ENCODE measurements around the gene RBM45. TPM values are rescaled to one million over a fixed set of nuclear protein-coding genes. Genes with fewer than 3 reads are reported as not detected.
"Not testable (repeated sequence)": the region's sequence is repeated elsewhere in the genome, so short reads cannot be mapped to it uniquely, and the experiment has no call there.

RBM45 gene
- total and polyA plus RNA-seq, 10 donors, result 13.0 to 19.3 (median 15.7) TPM

- TF ChIP-seq POLR2AphosphoS5 (IDR thresholded peaks at IDR 0.05) (no peak), CTCF (IDR thresholded peaks at IDR 0.05 in 8 of 11, conservative IDR thresholded peaks at IDR 0.05 in 3 of 11) (no peak), POLR2A (IDR thresholded peaks at IDR 0.05) (no peak)
- no peak for DNase-seq
These were observed 31.2 kb downstream of the RBM45 start for GRCh38 chr2:178143481-178143880.

GRCh38 chr2:178152033-178152432 lies 39.8 kb downstream of the RBM45 start:
- intact Hi-C loops (cut with DNase I; ENCODE audit: low total_unique reads), result no loop called here
- TF ChIP-seq POLR2AphosphoS5 (IDR thresholded peaks at IDR 0.05), result no peak
- no peak for TF ChIP-seq CTCF (IDR thresholded peaks at IDR 0.05 in 8 of 11, conservative IDR thresholded peaks at IDR 0.05 in 3 of 11)
- TF ChIP-seq POLR2A (IDR thresholded peaks at IDR 0.05), result no peak
- 39 to 69% (median 61%) methylated on average over 3 of the region's 3 CpGs for WGBS, 5 donors

More at GRCh38 chr2:178143481-178143880, 31.2 kb downstream of the RBM45 start:
- Histone ChIP-seq H3K4me1 (no peaks in the 10 kb centered on the region), H3K27ac (no peak overlapping the region), H3K27me3 (replicated peaks in 1 of 7) (peaks cover 0 to 31% (median 0%) of the 10 kb centered on the region in 7 donors), H3K9me3 (no peaks in the 10 kb centered on the region), H3K4me3 (no peak overlapping the region), H3K36me3 (no peaks in the 10 kb centered on the region)
- intact Hi-C loops (cut with DNase I; ENCODE audit: low total_unique reads), result no loop called here

GRCh38 chr2:178152542-178152941 lies 40.3 kb downstream of the RBM45 start:
- TF ChIP-seq POLR2A (IDR thresholded peaks at IDR 0.05), result no peak
- TF ChIP-seq POLR2AphosphoS5 (IDR thresholded peaks at IDR 0.05), result no peak
- no peak for TF ChIP-seq CTCF (IDR thresholded peaks at IDR 0.05 in 8 of 11, conservative IDR thresholded peaks at IDR 0.05 in 3 of 11)
- WGBS, 5 donors, result 71 to 93% (median 90%) methylated on average over 4 of the region's 4 CpGs
- H3K4me1 ChIP-seq, result no peaks in the 10 kb centered on the region
- H3K4me3 ChIP-seq, result no peak overlapping the region
- intact Hi-C loops (cut with DNase I; ENCODE audit: low total_unique reads), result no loop called here
- no peak overlapping the region for H3K27ac ChIP-seq
- peaks cover 0 to 21% (median 0%) of the 10 kb centered on the region in 7 donors for H3K27me3 ChIP-seq (replicated peaks in 1 of 7)
- no peaks in the 10 kb centered on the region for H3K36me3 ChIP-seq
- peaks cover 0 to 17% (median 4%) of the 10 kb centered on the region in 8 donors for H3K9me3 ChIP-seq
- DNase-seq, result no peak

More at GRCh38 chr2:178152033-178152432, 39.8 kb downstream of the RBM45 start:
- no peaks in the 10 kb centered on the region for H3K4me1 ChIP-seq
- no peak overlapping the region for H3K4me3 ChIP-seq
- peaks cover 0 to 26% (median 0%) of the 10 kb centered on the region in 7 donors for H3K27me3 ChIP-seq (replicated peaks in 1 of 7)
- H3K9me3 ChIP-seq, result peaks cover 0 to 17% (median 4%) of the 10 kb centered on the region in 8 donors
- DNase-seq, result no peak
- H3K27ac ChIP-seq, result no peak overlapping the region
- no peaks in the 10 kb centered on the region for H3K36me3 ChIP-seq

- 0 to 91% (median 48%) methylated on average over 1 of the region's 1 CpG for WGBS, 5 donors
- intact Hi-C loops (cut with DNase I; ENCODE audit: low total_unique reads), result no loop called here
- TF ChIP-seq POLR2A (IDR thresholded peaks at IDR 0.05) (no peak), POLR2AphosphoS5 (IDR thresholded peaks at IDR 0.05) (no peak), CTCF (IDR thresholded peaks at IDR 0.05 in 8 of 11, conservative IDR thresholded peaks at IDR 0.05 in 3 of 11) (no peak)
- no peak overlapping the region for H3K27ac ChIP-seq
- no peak overlapping the region for H3K4me3 ChIP-seq
- peaks cover 0 to 17% (median 0%) of the 10 kb centered on the region in 7 donors for H3K27me3 ChIP-seq (replicated peaks in 1 of 7)
- no peaks in the 10 kb centered on the region for H3K36me3 ChIP-seq
- peaks cover 0 to 17% (median 4%) of the 10 kb centered on the region in 8 donors for H3K9me3 ChIP-seq
- DNase-seq, result no peak
- no peaks in the 10 kb centered on the region for H3K4me1 ChIP-seq
These were observed 40.7 kb downstream of the RBM45 start for GRCh38 chr2:178152977-178153376.

- H3K27me3 ChIP-seq (replicated peaks in 1 of 7); H3K4me3 ChIP-seq; intact Hi-C loops (cut with DNase I; ENCODE audit: low total_unique reads); H3K4me1 ChIP-seq; H3K27ac ChIP-seq; DNase-seq; H3K36me3 ChIP-seq: not testable (repeated sequence)
- 60 to 87% (median 76%) methylated on average over 1 of the region's 1 CpG for WGBS, 5 donors
- peaks cover 0 to 17% (median 4%) of the 10 kb centered on the region in 8 donors for H3K9me3 ChIP-seq
These were observed 41.6 kb downstream of the RBM45 start for GRCh38 chr2:178153878-178154277.
